H1 (cell line): Measurements from ENCODE around the gene METTL25B. TPM values are rescaled to one million over a fixed set of nuclear protein-coding genes. Genes with fewer than 3 reads are reported as not detected.

ENCODE experiments used
- ASH2L ChIP-seq: fragments of 200-600, 300-600 bp; sonication (generic); IDR thresholded peaks from one replicate; pipeline ENCODE4 v1.7.1; 2017; ENCODE audit warnings: low read length
- NANOG ChIP-seq: IDR thresholded peaks from 2 replicates; pipeline ENCODE4 v1.6.1; 2011; ENCODE audit warnings: low read length, low read depth, mild to moderate bottlenecking, inconsistent platforms; ENCODE audit not compliant: insufficient read depth, poor library complexity, severe bottlenecking
- YY1 ChIP-seq: IDR thresholded peaks from 2 replicates; pipeline ENCODE4 v1.6.1; 2011; ENCODE audit warnings: low read depth, mild to moderate bottlenecking, low read length
- polyA plus RNA-seq, 7 experiments: library from polyadenylated mRNA; depleted of rRNA in 3 of 7; stranded (reverse) in 5 of 7; unstranded in 2 of 7; fragments of >200 nt in 5 of 7; fragments of 200-250 nt in 2 of 7; gene quantifications; 1 replicate in 5 of 7; 2 replicates in 1 of 7; 4 replicates in 1 of 7; pipeline versions ENCODE4 v1.2.1 to v1.2.3, GENCODE V29; 2011 to 2013; ENCODE audit warnings: missing spikeins in 2 of 7, mixed read lengths in 2 of 7
- total RNA-seq: library from RNA; stranded (reverse); fragmentation: NEBNext Ultra II Directional; extraction: Animal tissue kit (Norgen Biotek cat#: 25700); gene quantifications from 2 replicates; pipeline ENCODE4 v1.2.1, GENCODE V29; 2021
- TF ChIP-seq, protein P1 (sequence below): fragments of 300-600 bp; sonication (generic); IDR thresholded peaks from 2 replicates; pipeline ENCODE4 v1.7.1; 2012; ENCODE audit warnings: low read length, moderate library complexity, mild to moderate bottlenecking, inconsistent platforms; ENCODE audit not compliant: insufficient replicate concordance

Gene METTL25B
- total and polyA plus RNA-seq, 2 of the 8 experiments (the other 6 are each of a cell fraction or from before 2014, with no cell fraction given) = 28.4 to 30.1 TPM

DNA sequence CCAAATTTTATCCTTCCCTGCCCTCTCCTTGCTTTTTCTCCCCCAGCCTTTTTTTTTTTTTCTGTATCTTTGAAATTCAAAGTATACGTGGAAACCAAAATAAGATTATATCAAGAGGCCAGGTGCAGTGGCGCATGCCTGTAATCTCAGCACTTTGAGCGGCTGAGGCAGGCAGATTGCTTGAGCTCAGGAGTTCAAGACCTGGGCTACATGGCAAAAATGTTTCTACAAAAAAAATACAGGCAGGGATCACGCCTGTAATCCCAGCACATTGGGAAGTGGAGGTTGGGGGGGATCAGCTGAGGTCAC is 32.5 kb downstream of the METTL25B start (continued):
- TF ChIP-seq, protein P1, sequence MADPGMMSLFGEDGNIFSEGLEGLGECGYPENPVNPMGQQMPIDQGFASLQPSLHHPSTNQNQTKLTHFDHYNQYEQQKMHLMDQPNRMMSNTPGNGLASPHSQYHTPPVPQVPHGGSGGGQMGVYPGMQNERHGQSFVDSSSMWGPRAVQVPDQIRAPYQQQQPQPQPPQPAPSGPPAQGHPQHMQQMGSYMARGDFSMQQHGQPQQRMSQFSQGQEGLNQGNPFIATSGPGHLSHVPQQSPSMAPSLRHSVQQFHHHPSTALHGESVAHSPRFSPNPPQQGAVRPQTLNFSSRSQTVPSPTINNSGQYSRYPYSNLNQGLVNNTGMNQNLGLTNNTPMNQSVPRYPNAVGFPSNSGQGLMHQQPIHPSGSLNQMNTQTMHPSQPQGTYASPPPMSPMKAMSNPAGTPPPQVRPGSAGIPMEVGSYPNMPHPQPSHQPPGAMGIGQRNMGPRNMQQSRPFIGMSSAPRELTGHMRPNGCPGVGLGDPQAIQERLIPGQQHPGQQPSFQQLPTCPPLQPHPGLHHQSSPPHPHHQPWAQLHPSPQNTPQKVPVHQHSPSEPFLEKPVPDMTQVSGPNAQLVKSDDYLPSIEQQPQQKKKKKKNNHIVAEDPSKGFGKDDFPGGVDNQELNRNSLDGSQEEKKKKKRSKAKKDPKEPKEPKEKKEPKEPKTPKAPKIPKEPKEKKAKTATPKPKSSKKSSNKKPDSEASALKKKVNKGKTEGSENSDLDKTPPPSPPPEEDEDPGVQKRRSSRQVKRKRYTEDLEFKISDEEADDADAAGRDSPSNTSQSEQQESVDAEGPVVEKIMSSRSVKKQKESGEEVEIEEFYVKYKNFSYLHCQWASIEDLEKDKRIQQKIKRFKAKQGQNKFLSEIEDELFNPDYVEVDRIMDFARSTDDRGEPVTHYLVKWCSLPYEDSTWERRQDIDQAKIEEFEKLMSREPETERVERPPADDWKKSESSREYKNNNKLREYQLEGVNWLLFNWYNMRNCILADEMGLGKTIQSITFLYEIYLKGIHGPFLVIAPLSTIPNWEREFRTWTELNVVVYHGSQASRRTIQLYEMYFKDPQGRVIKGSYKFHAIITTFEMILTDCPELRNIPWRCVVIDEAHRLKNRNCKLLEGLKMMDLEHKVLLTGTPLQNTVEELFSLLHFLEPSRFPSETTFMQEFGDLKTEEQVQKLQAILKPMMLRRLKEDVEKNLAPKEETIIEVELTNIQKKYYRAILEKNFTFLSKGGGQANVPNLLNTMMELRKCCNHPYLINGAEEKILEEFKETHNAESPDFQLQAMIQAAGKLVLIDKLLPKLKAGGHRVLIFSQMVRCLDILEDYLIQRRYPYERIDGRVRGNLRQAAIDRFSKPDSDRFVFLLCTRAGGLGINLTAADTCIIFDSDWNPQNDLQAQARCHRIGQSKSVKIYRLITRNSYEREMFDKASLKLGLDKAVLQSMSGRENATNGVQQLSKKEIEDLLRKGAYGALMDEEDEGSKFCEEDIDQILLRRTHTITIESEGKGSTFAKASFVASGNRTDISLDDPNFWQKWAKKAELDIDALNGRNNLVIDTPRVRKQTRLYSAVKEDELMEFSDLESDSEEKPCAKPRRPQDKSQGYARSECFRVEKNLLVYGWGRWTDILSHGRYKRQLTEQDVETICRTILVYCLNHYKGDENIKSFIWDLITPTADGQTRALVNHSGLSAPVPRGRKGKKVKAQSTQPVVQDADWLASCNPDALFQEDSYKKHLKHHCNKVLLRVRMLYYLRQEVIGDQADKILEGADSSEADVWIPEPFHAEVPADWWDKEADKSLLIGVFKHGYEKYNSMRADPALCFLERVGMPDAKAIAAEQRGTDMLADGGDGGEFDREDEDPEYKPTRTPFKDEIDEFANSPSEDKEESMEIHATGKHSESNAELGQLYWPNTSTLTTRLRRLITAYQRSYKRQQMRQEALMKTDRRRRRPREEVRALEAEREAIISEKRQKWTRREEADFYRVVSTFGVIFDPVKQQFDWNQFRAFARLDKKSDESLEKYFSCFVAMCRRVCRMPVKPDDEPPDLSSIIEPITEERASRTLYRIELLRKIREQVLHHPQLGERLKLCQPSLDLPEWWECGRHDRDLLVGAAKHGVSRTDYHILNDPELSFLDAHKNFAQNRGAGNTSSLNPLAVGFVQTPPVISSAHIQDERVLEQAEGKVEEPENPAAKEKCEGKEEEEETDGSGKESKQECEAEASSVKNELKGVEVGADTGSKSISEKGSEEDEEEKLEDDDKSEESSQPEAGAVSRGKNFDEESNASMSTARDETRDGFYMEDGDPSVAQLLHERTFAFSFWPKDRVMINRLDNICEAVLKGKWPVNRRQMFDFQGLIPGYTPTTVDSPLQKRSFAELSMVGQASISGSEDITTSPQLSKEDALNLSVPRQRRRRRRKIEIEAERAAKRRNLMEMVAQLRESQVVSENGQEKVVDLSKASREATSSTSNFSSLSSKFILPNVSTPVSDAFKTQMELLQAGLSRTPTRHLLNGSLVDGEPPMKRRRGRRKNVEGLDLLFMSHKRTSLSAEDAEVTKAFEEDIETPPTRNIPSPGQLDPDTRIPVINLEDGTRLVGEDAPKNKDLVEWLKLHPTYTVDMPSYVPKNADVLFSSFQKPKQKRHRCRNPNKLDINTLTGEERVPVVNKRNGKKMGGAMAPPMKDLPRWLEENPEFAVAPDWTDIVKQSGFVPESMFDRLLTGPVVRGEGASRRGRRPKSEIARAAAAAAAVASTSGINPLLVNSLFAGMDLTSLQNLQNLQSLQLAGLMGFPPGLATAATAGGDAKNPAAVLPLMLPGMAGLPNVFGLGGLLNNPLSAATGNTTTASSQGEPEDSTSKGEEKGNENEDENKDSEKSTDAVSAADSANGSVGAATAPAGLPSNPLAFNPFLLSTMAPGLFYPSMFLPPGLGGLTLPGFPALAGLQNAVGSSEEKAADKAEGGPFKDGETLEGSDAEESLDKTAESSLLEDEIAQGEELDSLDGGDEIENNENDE = no peak
- TF ChIP-seq ASH2L = no peak
- TF ChIP-seq YY1 = no peak
- TF ChIP-seq NANOG = no peak
